GM21447 (cell line): ENCODE data around the gene NOD2.

ENCODE experiments used
- ATAC-seq: cut with Tn5 transposase; IDR thresholded peaks from one replicate; pipeline ENCODE4 v1.9.1; 2021; ENCODE audit not compliant: unreplicated experiment

The NOD2 gene

GRCh38 chr16:50741225-50741780, 47.9 kb downstream of the NOD2 start:
- ATAC-seq, result no peak

GRCh38 chr16:50741781-50742575, 48.6 kb downstream of the NOD2 start, which contains the start of gene CYLD:
CYLD (plus strand) TSS chr16:50742086; CDS start chr16:50749699, 7,613 bp downstream.
- ATAC-seq, result peak; percentile 92

- peak; percentile 20 for ATAC-seq
Measured at GRCh38 chr16:50742576-50743200, 49.3 kb downstream of the NOD2 start.

- ATAC-seq, result no peak
Measured at GRCh38 chr16:50743581-50744225, 50.3 kb downstream of the NOD2 start.

GRCh38 chr16:50744881-50745280, 51.5 kb downstream of the NOD2 start:
- no peak for ATAC-seq

GRCh38 chr16:50745940-50746339, 52.5 kb downstream of the NOD2 start:
- ATAC-seq, result no peak

- peak; percentile 70 for ATAC-seq
Measured at GRCh38 chr16:50747207-50747956, 54.0 kb downstream of the NOD2 start.

GRCh38 chr16:50751528-50751927, 58.1 kb downstream of the NOD2 start:
- ATAC-seq, result no peak

GRCh38 chr16:50752471-50753235, 59.2 kb downstream of the NOD2 start:
- no peak for ATAC-seq

- ATAC-seq, result no peak
Measured at GRCh38 chr16:50756473-50756872, 63.1 kb downstream of the NOD2 start.

- ATAC-seq, result no peak
Measured at GRCh38 chr16:50761267-50761666, 67.9 kb downstream of the NOD2 start.

- ATAC-seq, result no peak
Measured at GRCh38 chr16:50762241-50762640, 68.8 kb downstream of the NOD2 start.

- no peak for ATAC-seq
Measured at GRCh38 chr16:50763211-50763610, 69.8 kb downstream of the NOD2 start.

GRCh38 chr16:50765260-50765659, 71.9 kb downstream of the NOD2 start:
- ATAC-seq, result no peak

GRCh38 chr16:50765861-50766260, 72.5 kb downstream of the NOD2 start:
- ATAC-seq, result no peak

GRCh38 chr16:50767197-50767596, 73.8 kb downstream of the NOD2 start:
- ATAC-seq, result no peak

GRCh38 chr16:50771366-50771765, 78.0 kb downstream of the NOD2 start:
- ATAC-seq, result no peak

GRCh38 chr16:50774405-50774804, 81.0 kb downstream of the NOD2 start:
- no peak for ATAC-seq

GRCh38 chr16:50774960-50775359, 81.6 kb downstream of the NOD2 start:
- ATAC-seq, result no peak

- no peak for ATAC-seq
Measured at GRCh38 chr16:50776037-50776436, 82.6 kb downstream of the NOD2 start.
